PFSK-1 (cell line): ENCODE data around the gene ZDHHC5.

Source experiments
- POLR2AphosphoS5 ChIP-seq: IDR thresholded peaks from 2 replicates; pipeline ENCODE4 v1.6.1; 2012; ENCODE audit warnings: low read depth, mild to moderate bottlenecking, control low read depth, low read length, moderate library complexity
- REST ChIP-seq, 2 experiments: IDR thresholded peaks; 2 replicates each; pipeline versions ENCODE4 v1.6.1 to v1.8.0; 2011 to 2012; ENCODE audit warnings: low read depth in 2 of 2, low read length in 2 of 2, control low read depth in 1 of 2, inconsistent platforms in 1 of 2, mild to moderate bottlenecking in 1 of 2, moderate library complexity in 1 of 2; ENCODE audit not compliant: insufficient read depth in 1 of 2
- SIN3A ChIP-seq: IDR thresholded peaks from 2 replicates; pipeline ENCODE4 v1.6.1; 2012; ENCODE audit warnings: mild to moderate bottlenecking, low read length, moderate library complexity, borderline replicate concordance; ENCODE audit not compliant: insufficient read depth

GRCh38 chr11:57618438-57618837 lies 49.5 kb upstream of the ZDHHC5 start:
- TF ChIP-seq REST (IDR thresholded peaks at IDR 0.05; ENCODE audit: insufficient read depth in 1 of 2, low read depth in 2 of 2, low read length in 2 of 2) (no peak), SIN3A (no peak), POLR2AphosphoS5 (no peak)
